Spleen (tissue), 7 donors: ENCODE results near the gene KCNQ1.

Source experiments
- POLR2A ChIP-seq, 3 donors: fragments of 450-650 bp; IDR thresholded peaks; one replicate each; pipeline ENCODE4 v1.5.1; 2017; ENCODE audit warnings: antibody characterized with exemption in 3 of 3, mild to moderate bottlenecking in 1 of 3
- TF ChIP-seq, protein P1 (sequence below), 11 experiments: fragments of 200-600 bp in 7 of 11; fragments of 450-650 bp in 4 of 11; sonication (generic) in 4 of 11; IDR thresholded peaks in 8 of 11; conservative IDR thresholded peaks in 3 of 11; 1 replicate in 7 of 11; 2 replicates in 4 of 11; pipeline versions ENCODE4 v1.4.0 to v1.8.0; 2016 to 2021; ENCODE audit warnings: antibody characterized with exemption in 11 of 11, inconsistent platforms in 4 of 11, mild to moderate bottlenecking in 1 of 11
- donor health status: DM: no; HTN: no; CAD: no; lungs with moderate emphysema.
- donor health status: DM: no; HTN: no; CAD: no.
- donor health status: DM: no; HTN: no; CAD: no.

DNA sequence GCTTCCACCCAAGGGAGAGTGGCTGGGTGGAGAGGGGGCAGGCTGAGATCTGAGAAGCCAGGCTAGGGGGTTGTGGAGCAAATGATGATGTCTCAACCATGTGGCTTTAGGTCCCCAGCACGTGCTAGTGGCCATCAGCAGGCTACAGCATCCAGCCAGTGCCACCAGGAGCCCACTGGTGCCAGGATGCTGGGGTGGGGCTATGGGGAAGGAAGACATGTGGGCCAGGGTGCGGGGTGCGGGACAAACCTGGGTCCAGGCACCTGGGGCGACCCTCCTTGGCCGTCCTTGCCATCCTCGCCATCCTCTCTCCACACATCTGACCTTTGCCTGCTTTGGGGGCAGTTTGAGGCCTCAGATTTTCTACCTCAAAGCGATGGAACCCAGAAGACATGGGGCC lies 104.3 kb downstream of the KCNQ1 start:
- TF ChIP-seq, protein P1, sequence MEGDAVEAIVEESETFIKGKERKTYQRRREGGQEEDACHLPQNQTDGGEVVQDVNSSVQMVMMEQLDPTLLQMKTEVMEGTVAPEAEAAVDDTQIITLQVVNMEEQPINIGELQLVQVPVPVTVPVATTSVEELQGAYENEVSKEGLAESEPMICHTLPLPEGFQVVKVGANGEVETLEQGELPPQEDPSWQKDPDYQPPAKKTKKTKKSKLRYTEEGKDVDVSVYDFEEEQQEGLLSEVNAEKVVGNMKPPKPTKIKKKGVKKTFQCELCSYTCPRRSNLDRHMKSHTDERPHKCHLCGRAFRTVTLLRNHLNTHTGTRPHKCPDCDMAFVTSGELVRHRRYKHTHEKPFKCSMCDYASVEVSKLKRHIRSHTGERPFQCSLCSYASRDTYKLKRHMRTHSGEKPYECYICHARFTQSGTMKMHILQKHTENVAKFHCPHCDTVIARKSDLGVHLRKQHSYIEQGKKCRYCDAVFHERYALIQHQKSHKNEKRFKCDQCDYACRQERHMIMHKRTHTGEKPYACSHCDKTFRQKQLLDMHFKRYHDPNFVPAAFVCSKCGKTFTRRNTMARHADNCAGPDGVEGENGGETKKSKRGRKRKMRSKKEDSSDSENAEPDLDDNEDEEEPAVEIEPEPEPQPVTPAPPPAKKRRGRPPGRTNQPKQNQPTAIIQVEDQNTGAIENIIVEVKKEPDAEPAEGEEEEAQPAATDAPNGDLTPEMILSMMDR (IDR thresholded peaks at IDR 0.05 in 8 of 11, conservative IDR thresholded peaks at IDR 0.05 in 3 of 11) = no peak
- TF ChIP-seq POLR2A (IDR thresholded peaks at IDR 0.05) = no peak
